HG02642 (cell line): ENCODE measurements around the gene LYZL1.
A peak's percentile ranks its signal among the peaks of the same experiment; 100 is the strongest.
"Not testable (repeated sequence)": the region's sequence is repeated elsewhere in the genome, so short reads cannot be mapped to it uniquely, and the experiment has no call there.

Source experiments
- ATAC-seq: cut with Tn5 transposase; IDR thresholded peaks from one replicate; pipeline ENCODE4 v1.9.1; 2021; ENCODE audit warnings: mild to moderate bottlenecking; ENCODE audit not compliant: unreplicated experiment, poor library complexity

LYZL1 gene

GRCh38 chr10:29259498-29259897 is 29.4 kb upstream of the LYZL1 start:
- no peak for ATAC-seq

DNA sequence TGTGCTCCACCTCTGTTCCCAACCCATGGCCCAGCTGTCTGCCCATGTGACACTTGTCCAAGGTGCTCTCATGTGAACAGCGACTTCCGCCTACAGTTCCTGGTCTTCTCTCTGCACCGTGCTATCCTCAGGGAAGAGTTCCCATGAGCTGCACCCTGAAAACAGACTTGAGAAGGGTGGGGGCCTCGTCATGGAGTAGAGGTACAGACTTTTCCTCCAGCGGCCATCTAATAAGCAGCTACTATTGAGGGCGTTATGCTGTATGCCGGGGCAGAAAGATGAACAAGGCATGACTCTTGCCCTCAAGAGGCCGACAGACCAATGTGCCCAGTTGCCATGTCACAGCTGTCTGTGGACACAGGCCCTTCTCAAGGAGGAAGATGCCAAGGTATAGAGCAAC is 25.4 kb upstream of the LYZL1 start:
- ATAC-seq: no peak

- ATAC-seq: no peak
Measured at GRCh38 chr10:29265210-29265768, 23.6 kb upstream of the LYZL1 start.

- no peak for ATAC-seq
Measured at GRCh38 chr10:29266641-29267040, 22.2 kb upstream of the LYZL1 start.

DNA sequence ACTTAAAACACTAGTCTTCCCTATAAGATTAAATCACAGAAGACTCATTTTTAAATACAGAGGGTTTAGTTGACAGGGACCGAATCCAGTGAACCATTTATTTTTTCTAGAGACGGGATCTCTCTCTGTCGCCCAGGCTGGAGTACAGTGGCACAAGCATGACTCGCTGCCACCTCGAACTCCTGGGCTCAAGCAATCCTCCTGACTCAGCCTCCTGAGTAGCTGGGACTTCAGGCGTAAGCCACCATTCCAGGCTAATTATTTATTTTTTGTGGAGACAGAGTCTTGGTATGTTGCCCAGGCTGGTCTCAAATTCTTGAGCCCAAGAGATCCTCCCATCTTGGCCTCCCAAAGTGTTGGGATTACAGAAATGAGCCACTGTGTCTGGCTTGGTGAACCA is 20.9 kb upstream of the LYZL1 start:
- ATAC-seq: no peak

DNA sequence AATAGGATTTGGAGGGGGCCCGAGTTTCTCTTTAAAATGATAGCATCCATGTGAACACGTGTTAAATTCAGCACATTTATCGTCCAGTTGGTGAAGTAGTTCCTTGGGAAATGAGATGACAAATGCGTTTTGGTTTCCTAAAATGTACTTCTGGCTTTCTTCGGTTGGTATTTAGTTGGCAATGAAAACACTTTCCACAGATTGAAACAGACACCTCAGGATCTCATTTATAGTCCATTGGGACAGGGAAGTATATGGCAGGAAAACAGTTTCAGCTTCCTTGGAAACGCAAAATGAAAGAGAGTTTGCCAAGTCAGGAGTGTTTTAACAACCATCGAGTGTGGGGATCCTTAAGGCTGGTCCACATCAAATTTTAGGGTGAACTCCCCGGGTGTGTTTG is 19.4 kb upstream of the LYZL1 start:
- ATAC-seq: no peak

DNA sequence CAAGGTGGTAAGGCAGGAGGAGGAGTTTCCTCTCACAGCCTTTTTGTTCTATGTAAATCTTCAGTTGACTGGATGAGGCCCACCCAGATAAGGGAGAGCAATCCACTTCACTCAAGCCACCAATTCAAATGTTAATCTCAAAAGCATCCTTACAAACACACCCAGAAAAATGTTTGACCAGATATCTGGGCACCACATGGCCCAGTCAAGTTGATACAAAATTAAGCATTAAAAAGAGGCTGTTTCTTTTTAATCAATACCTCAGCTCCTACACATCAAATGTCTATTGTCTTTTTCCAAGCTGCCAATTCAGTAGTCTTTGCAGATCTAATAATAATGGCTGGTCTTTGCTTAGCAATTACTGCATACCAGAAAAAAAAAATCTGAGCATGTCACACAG is 18.0 kb upstream of the LYZL1 start:
- ATAC-seq: no peak

DNA sequence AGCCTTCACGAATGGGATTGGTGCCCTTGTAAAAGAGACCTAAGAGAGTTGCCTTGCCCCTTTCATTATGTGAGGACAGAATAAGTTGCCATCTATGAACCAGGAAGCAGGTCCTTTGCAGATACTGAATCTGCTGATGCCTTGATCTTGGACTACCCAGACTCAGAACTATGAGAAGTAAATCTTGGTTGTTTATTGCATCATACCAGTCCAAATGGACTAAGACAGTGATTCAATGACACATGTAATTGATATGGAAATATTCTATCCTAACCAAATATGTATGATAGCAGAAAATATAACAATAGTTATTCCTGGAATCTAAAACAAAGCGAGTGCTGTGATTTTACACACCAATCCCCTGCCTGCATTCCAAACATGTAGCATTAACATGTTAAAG is 17.0 kb upstream of the LYZL1 start:
- no peak for ATAC-seq

GRCh38 chr10:29273478-29273877 is 15.4 kb upstream of the LYZL1 start:
- ATAC-seq: no peak

- ATAC-seq: no peak
Measured at GRCh38 chr10:29276251-29276850, 12.5 kb upstream of the LYZL1 start.

GRCh38 chr10:29277296-29277695 is 11.6 kb upstream of the LYZL1 start:
- no peak for ATAC-seq

GRCh38 chr10:29279779-29280487 is 8.9 kb upstream of the LYZL1 start:
- ATAC-seq: no peak

GRCh38 chr10:29280488-29280840 is 8.4 kb upstream of the LYZL1 start:
- ATAC-seq: no peak

GRCh38 chr10:29285624-29286051 is 3.2 kb upstream of the LYZL1 start:
- peak; percentile 97 for ATAC-seq

DNA sequence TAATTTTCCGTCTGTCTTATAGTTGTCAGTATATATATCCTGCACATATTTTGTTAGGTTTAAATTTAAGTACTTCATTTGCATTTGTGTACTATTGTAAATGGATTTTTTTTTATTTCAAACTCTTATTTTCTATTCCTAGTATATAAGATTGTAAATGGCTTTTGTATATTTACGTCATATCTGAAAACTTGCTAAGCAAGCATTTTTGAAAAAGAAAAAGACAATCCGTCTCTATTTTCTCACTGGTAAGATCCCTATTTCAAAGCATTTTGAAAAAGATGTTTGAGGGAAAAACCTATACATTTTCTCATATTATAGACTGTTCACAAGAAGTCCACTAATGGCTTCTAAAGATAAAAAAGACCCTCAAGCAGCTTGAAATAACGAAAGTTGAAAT is 1.2 kb upstream of the LYZL1 start:
- ATAC-seq: no peak

DNA sequence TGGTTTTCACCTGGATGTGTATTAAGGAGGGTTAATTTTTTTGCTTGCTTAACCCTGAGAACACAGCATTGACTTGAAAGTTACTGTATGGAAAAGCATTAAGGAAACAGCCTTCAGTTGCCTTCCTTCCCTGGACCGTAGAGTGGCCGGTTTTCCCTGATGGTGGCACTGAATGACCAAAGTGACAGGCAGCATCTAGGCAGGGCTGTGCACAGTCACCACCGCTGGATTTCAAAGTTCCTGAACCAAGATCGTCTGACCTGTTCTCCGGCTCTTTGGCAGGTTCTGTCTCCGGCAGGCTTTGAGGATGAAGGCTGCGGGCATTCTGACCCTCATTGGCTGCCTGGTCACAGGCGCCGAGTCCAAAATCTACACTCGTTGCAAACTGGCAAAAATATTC is 2.7 kb downstream of the LYZL1 start:
- ATAC-seq: not testable (repeated sequence)

GRCh38 chr10:29292406-29292805 is 3.5 kb downstream of the LYZL1 start:
- not testable (repeated sequence) for ATAC-seq

DNA sequence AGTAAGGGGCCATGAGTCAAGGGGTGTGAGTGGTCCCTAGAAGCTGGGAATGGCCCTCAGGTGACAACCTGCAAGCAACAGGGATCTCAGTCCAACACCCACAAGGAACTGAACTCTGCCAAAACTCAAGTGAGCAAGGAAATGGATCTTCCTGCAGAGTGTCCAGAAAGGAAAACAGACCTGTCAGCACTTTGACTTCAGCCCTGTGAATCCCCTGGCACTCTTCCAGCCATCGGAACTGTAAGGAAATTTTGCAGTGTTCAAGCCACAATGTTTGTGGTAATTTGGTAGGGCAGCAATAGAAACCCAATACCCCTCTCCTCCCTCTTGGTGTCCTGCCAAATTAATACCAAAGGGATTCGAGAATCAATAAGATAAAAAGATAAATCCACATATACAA is 6.9 kb downstream of the LYZL1 start:
- ATAC-seq: no peak

GRCh38 chr10:29297678-29298077 is 8.8 kb downstream of the LYZL1 start:
- no peak for ATAC-seq

GRCh38 chr10:29301359-29301910 is 12.6 kb downstream of the LYZL1 start:
- ATAC-seq: no peak

- no peak for ATAC-seq
Measured at GRCh38 chr10:29302499-29302898, 13.6 kb downstream of the LYZL1 start.
